GM12878 (cell line): ENCODE data around the gene BCAS3. TPM values are rescaled to one million over a fixed set of nuclear protein-coding genes. Genes with fewer than 3 reads are reported as not detected.

ENCODE experiments used
- ATAC-seq: fragments of 200-7000 bp; cut with Tn5 transposase; 3 replicates; pipeline ENCODE4 v1.9.1; 2020; ENCODE audit warnings: mild to moderate bottlenecking, moderate library complexity
- BruUV-seq: library from RNA; stranded (reverse); fragments of 400-500 nt; replicated peaks from 2 replicates; lab custom pipeline; 2021; lab: Mats Ljungman, UMichigan
- CTCF ChIA-PET: fragments of 300-600 bp; sonication (Branson Sonifier 250); formaldehyde crosslinking; extraction: SDS; loops from one replicate; lab custom pipeline; 2021; ENCODE audit warnings: inconsistent platforms; lab: Yijun Ruan, JAX
- POLR2A ChIA-PET: fragments of 350-600 bp; formaldehyde crosslinking; extraction: SDS; loops from one replicate; lab custom pipeline; 2021; ENCODE audit warnings: inconsistent platforms; lab: Charles Lee
- RAD21 ChIA-PET: fragments of 300-600 bp; sonication (Branson Sonifier 250); formaldehyde crosslinking; loops from one replicate; lab custom pipeline; 2023; ENCODE audit warnings: antibody characterized with exemption; ENCODE audit not compliant: unreplicated experiment; lab: Charles Lee
- SMC1A ChIA-PET: fragments of 300-600 bp; sonication (Branson Sonifier 250); formaldehyde crosslinking; loops from one replicate; lab custom pipeline; 2023; ENCODE audit not compliant: unreplicated experiment, uncharacterized antibody; lab: Charles Lee
- DNase-seq: peaks from one replicate; pipeline ENCODE4 v3.0.0-alpha.2; 2011; ENCODE audit warnings: low read depth, low spot score
- FAIRE-seq: peaks from 3 replicates; lab custom pipeline; 2011; peaks lifted over from hg19 to GRCh38; lab: Jason Lieb, UNC
- H2AFZ ChIP-seq: 2 replicates; pipeline ENCODE4 v1.6.0; 2011; ENCODE audit warnings: low read depth, low read length, control low read depth; ENCODE audit not compliant: control insufficient read depth
- H3K27ac ChIP-seq: 2 replicates; pipeline ENCODE4 v1.5.1; 2011; ENCODE audit warnings: control low read depth; ENCODE audit not compliant: control insufficient read depth, insufficient read depth
- H3K27me3 ChIP-seq, 2 experiments: replicated peaks in 1 of 2; 2 replicates each; pipeline versions ENCODE4 v1.6.0 to v1.6.1; 2011; ENCODE audit warnings: low read length in 1 of 2; ENCODE audit not compliant: control insufficient read depth in 2 of 2, insufficient read depth in 2 of 2
- H3K36me3 ChIP-seq, 2 experiments: 2 replicates each; pipeline ENCODE4 v1.5.1; 2011; ENCODE audit warnings: low read length in 1 of 2; ENCODE audit not compliant: control insufficient read depth in 2 of 2, insufficient read depth in 2 of 2
- H3K4me1 ChIP-seq: 2 replicates; pipeline ENCODE4 v1.6.1; 2011; ENCODE audit warnings: mild to moderate bottlenecking, low read length, moderate library complexity, mixed read lengths; ENCODE audit not compliant: control insufficient read depth, insufficient read depth
- H3K4me2 ChIP-seq: 2 replicates; pipeline ENCODE4 v1.6.0; 2011; ENCODE audit warnings: control low read depth; ENCODE audit not compliant: control insufficient read depth, insufficient read depth
- H3K4me3 ChIP-seq: fragments of 200-600 bp; sonication (generic); 2 replicates; pipeline ENCODE4 v1.5.1; 2016
- H3K79me2 ChIP-seq: 2 replicates; pipeline ENCODE4 v1.6.0; 2011; ENCODE audit warnings: low read length; ENCODE audit not compliant: control insufficient read depth, insufficient read depth
- H3K9ac ChIP-seq: 2 replicates; pipeline ENCODE4 v1.8.0; 2011; ENCODE audit warnings: low read length, control low read depth, mixed read lengths; ENCODE audit not compliant: control insufficient read depth, insufficient read depth
- H3K9me3 ChIP-seq: replicated peaks from 3 replicates; pipeline ENCODE4 v1.5.1; 2011; ENCODE audit warnings: mild to moderate bottlenecking, low read length; ENCODE audit not compliant: control insufficient read depth, insufficient read depth
- H4K20me1 ChIP-seq: 2 replicates; pipeline ENCODE4 v1.6.0; 2011; ENCODE audit not compliant: control insufficient read depth, insufficient read depth
- CHD4 ChIP-seq: fragments of 200-600 bp; sonication (generic); IDR thresholded peaks from 2 replicates; pipeline ENCODE4 v1.6.1; 2016; ENCODE audit warnings: mild to moderate bottlenecking
- CREB1 ChIP-seq: IDR thresholded peaks from 2 replicates; pipeline ENCODE4 v1.6.1; 2012; ENCODE audit warnings: low read depth, mild to moderate bottlenecking, inconsistent platforms
- FOXM1 ChIP-seq: IDR thresholded peaks from 2 replicates; pipeline ENCODE4 v1.6.1; 2012; ENCODE audit warnings: low read depth, mild to moderate bottlenecking, inconsistent platforms, low read length, moderate library complexity
- JUND ChIP-seq: IDR thresholded peaks from 2 replicates; pipeline ENCODE4 v1.6.1; 2012; ENCODE audit warnings: low read depth, mild to moderate bottlenecking, low read length, improper control_type of control experiment, moderate library complexity
- MYB ChIP-seq: fragments of 150-350 bp; IDR thresholded peaks from 2 replicates; pipeline ENCODE4 v1.6.1; 2014; ENCODE audit warnings: mild to moderate bottlenecking, low read depth, low read length, borderline replicate concordance
- NFIC ChIP-seq: IDR thresholded peaks from 2 replicates; pipeline ENCODE4 v1.6.1; 2012; ENCODE audit warnings: low read depth, mild to moderate bottlenecking, inconsistent platforms, low read length, moderate library complexity
- WGBS: methylation state at CpG from one replicate; pipeline ENCODE4 v1.1.6; 2016; ENCODE audit warnings: low lambda C conversion rate; ENCODE audit not compliant: insufficient replicate concordance, insufficient coverage; ENCODE audit errors: missing lambda C conversion rate; 5-methylcytosine and 5-hydroxymethylcytosine counted together
- in situ Hi-C: fragments of 300-500 bp; cut with MboI; formaldehyde crosslinking; loops from 9 replicates; pipeline ENCODE4 v1.14.3; 2018; ENCODE audit warnings: mixed read lengths
- intact Hi-C: fragments of 100-400 bp; cut with micrococcal nuclease; formaldehyde crosslinking; loops from one replicate; pipeline ENCODE4 v1.14.2; 2022; ENCODE audit not compliant: unreplicated experiment
- polyA plus RNA-seq, 11 experiments: library from polyadenylated mRNA; depleted of rRNA in 4 of 11; unstranded in 6 of 11; stranded (reverse) in 5 of 11; fragments of >200 nt; fragmentation: Nextera tagmentation in 4 of 11; fragmentation: Illumina TruSeq in 1 of 11; extraction: Ambion mirVana in 4 of 11; extraction: Trizol in 1 of 11; gene quantifications; 1 replicate in 1 of 11; 2 replicates in 10 of 11; pipeline versions ENCODE4 v1.2.1 to v1.2.3, GENCODE V29; 2011 to 2016; ENCODE audit warnings: inconsistent platforms in 2 of 11, missing spikeins in 2 of 11, low read depth in 1 of 11
- total RNA-seq, 4 experiments: library from RNA; depleted of rRNA in 3 of 4; stranded (reverse); fragments of >200 nt in 3 of 4; fragmentation: Illumina TruSeq in 1 of 4; extraction: Trizol in 1 of 4; gene quantifications; 2 replicates each; pipeline versions ENCODE4 v1.2.1 to v1.2.3, GENCODE V29; 2013 to 2021
- TF ChIP-seq, protein P1 (sequence below): fragments of 150-350 bp; IDR thresholded peaks from 2 replicates; pipeline ENCODE4 v1.6.1; 2014; ENCODE audit warnings: mild to moderate bottlenecking, low read depth, low read length

Gene BCAS3
- total and polyA plus RNA-seq, 10 of the 15 experiments (the other 5 are each of a cell fraction or from before 2014, with no cell fraction given), result 2.1 to 11.0 (median 6.6) TPM

DNA sequence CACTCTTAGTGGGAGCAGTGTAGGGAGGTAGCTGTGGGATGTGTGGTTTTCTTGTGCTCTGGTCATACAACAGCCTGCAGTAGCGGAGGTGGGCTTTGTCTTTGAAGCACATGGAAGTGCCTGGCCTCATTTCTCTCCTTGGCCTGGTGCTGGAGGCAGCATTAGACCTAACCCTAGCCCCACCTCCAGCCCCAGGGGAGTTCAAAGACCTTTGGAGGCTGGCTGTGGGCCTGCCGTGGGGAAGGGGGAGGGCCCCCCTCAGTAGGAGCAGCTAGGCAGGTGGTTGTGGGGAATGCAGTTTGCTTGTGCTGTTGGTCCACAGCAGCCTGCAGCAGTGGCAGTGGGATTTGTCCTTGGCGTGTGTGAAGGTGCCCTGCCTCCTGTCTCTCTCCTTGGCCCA, 91.7 kb downstream of the BCAS3 start:
- WGBS, result 43% methylated on average over 3 of the region's 3 CpGs
- no peak for FAIRE-seq
- H2AFZ ChIP-seq, result no peak overlapping the region
- DNase-seq, result no peak
- H3K4me1 ChIP-seq, result no peaks in the 10 kb centered on the region
- no peaks in the 10 kb centered on the region for H4K20me1 ChIP-seq
- ATAC-seq, result no peak
- no peaks in the 10 kb centered on the region for H3K27me3 ChIP-seq
- SMC1A ChIA-PET, result no interaction called here
- TF ChIP-seq NFIC (no peak), MYB (no peak), FOXM1 (no peak), JUND (no peak), CHD4 (no peak), CREB1 (no peak)
- TF ChIP-seq, protein P1, sequence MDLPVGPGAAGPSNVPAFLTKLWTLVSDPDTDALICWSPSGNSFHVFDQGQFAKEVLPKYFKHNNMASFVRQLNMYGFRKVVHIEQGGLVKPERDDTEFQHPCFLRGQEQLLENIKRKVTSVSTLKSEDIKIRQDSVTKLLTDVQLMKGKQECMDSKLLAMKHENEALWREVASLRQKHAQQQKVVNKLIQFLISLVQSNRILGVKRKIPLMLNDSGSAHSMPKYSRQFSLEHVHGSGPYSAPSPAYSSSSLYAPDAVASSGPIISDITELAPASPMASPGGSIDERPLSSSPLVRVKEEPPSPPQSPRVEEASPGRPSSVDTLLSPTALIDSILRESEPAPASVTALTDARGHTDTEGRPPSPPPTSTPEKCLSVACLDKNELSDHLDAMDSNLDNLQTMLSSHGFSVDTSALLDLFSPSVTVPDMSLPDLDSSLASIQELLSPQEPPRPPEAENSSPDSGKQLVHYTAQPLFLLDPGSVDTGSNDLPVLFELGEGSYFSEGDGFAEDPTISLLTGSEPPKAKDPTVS, result no peak
- H3K9me3 ChIP-seq, result no peaks in the 10 kb centered on the region
- CTCF ChIA-PET, result no interaction called here
- H3K4me2 ChIP-seq, result no peak overlapping the region
- no peak overlapping the region for H3K4me3 ChIP-seq
- BruUV-seq, result no TSS peak
- in situ Hi-C loops (no loop called here), intact Hi-C loops (no loop called here)
- no peak overlapping the region for H3K27ac ChIP-seq
- H3K79me2 ChIP-seq, result no peaks in the 10 kb centered on the region
- RAD21 ChIA-PET, result no interaction called here
- H3K36me3 ChIP-seq, result no peaks in the 10 kb centered on the region
- no peak overlapping the region for H3K9ac ChIP-seq
- POLR2A ChIA-PET, result no interaction called here
